Kidney (tissue), 14 donors: ENCODE results near the gene CNNM2. TPM values are rescaled to one million over a fixed set of nuclear protein-coding genes. Genes with fewer than 3 reads are reported as not detected.

Experiments
- DNase-seq, 5 donors: peaks; one replicate each; pipeline ENCODE4 v3.0.0-alpha.2; 2013 to 2020
- FAIRE-seq: peaks from 2 replicates; lab custom pipeline; 2012; peaks lifted over from hg19 to GRCh38; lab: Jason Lieb, UNC
- H3K27ac ChIP-seq, 2 donors: one replicate each; pipeline ENCODE4 v1.7.0; 2013; ENCODE audit warnings: low read depth in 2 of 2, low read length in 2 of 2, inconsistent platforms in 1 of 2
- H3K27me3 ChIP-seq: one replicate; pipeline ENCODE4 v1.7.1; 2013; ENCODE audit warnings: low read length, inconsistent platforms; ENCODE audit not compliant: control insufficient read depth, insufficient read depth
- H3K36me3 ChIP-seq, 3 donors: one replicate each; pipeline versions ENCODE4 v1.7.0 to v1.7.1; 2013; ENCODE audit warnings: low read length in 3 of 3, control low read depth in 1 of 3, inconsistent platforms in 1 of 3; ENCODE audit not compliant: insufficient read depth in 3 of 3, control insufficient read depth in 2 of 3
- H3K4me1 ChIP-seq, 3 donors: one replicate each; pipeline versions ENCODE4 v1.7.0 to v1.7.1; 2013; ENCODE audit warnings: low read length in 3 of 3, inconsistent platforms in 1 of 3, low read depth in 1 of 3; ENCODE audit not compliant: control insufficient read depth in 2 of 3, insufficient read depth in 2 of 3
- H3K4me3 ChIP-seq, 3 donors: one replicate each; pipeline versions ENCODE4 v1.7.0 to v1.8.1; 2013; ENCODE audit warnings: low read length in 3 of 3, control low read depth in 1 of 3, inconsistent platforms in 1 of 3
- H3K9ac ChIP-seq, 3 donors: one replicate each; pipeline versions ENCODE4 v1.7.0 to v1.7.1; 2013; ENCODE audit warnings: low read length in 3 of 3, control low read depth in 1 of 3, inconsistent platforms in 1 of 3
- H3K9me3 ChIP-seq, 3 donors: one replicate each; pipeline versions ENCODE4 v1.7.0 to v1.7.1; 2013; ENCODE audit warnings: low read length in 3 of 3, control low read depth in 1 of 3, inconsistent platforms in 1 of 3; ENCODE audit not compliant: control insufficient read depth in 2 of 3, insufficient read depth in 1 of 3
- intact Hi-C: fragments of 100-400 bp; cut with DNase I; formaldehyde crosslinking; loops from one replicate; pipeline ENCODE4 v1.11.1; 2022
- polyA plus RNA-seq: library from polyadenylated mRNA; stranded (reverse); fragments of 350-450 nt; fragmentation: Illumina TruSeq; extraction: RNeasy Lipid Tissue Mini Kit (QIAGEN cat#74804); gene quantifications from one replicate; pipeline ENCODE4 v1.2.3, GENCODE V29; 2014; ENCODE audit warnings: low read depth, low replicate concordance; ENCODE audit not compliant: insufficient read depth
- total RNA-seq: library from RNA; stranded (reverse); fragmentation: NEBNext Ultra II Directional; extraction: Animal tissue kit (Norgen Biotek cat#: 25700); gene quantifications from one replicate; pipeline ENCODE4 v1.2.1, GENCODE V29; 2021
- TF ChIP-seq, protein P1 (sequence below): IDR thresholded peaks from 3 replicates; pipeline ENCODE4 v1.5.1; 2012; ENCODE audit warnings: mild to moderate bottlenecking, moderate library complexity, borderline replicate concordance; ENCODE audit not compliant: insufficient read depth; ENCODE audit errors: extremely low read depth
- donor health status: control.
- donor health status: control.
- donor health status: control.
- donor health status: control.
- donor health status: control.
- donor health status: DM: yes; HTN: yes; CAD: no.
- donor health status: Normal renal cell carcinoma (clear cell type).

The CNNM2 gene
- total and polyA plus RNA-seq, 2 donors from 2014 or later = 10.9 to 11.8 TPM

DNA sequence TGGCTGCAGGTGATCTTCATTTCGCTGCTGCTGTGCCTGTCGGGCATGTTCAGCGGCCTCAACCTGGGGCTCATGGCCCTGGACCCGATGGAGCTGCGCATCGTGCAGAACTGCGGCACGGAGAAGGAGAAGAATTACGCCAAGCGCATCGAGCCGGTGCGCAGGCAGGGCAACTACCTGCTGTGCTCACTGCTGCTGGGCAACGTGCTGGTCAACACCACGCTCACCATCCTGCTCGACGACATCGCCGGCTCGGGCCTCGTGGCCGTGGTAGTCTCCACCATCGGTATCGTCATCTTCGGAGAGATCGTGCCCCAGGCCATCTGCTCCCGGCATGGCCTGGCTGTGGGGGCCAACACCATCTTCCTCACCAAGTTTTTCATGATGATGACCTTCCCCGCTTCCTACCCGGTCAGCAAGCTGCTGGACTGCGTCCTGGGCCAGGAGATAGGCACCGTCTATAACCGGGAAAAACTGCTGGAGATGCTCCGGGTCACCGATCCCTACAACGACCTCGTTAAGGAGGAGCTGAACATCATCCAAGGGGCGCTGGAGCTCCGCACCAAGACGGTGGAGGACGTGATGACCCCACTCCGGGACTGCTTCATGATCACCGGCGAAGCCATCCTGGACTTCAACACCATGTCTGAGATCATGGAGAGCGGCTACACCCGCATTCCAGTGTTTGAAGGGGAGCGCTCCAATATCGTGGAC is 1.3 kb downstream of the CNNM2 start:
- H3K4me3 ChIP-seq = peak overlapping the region; percentile 65 to 89 (median 77)
- TF ChIP-seq, protein P1, sequence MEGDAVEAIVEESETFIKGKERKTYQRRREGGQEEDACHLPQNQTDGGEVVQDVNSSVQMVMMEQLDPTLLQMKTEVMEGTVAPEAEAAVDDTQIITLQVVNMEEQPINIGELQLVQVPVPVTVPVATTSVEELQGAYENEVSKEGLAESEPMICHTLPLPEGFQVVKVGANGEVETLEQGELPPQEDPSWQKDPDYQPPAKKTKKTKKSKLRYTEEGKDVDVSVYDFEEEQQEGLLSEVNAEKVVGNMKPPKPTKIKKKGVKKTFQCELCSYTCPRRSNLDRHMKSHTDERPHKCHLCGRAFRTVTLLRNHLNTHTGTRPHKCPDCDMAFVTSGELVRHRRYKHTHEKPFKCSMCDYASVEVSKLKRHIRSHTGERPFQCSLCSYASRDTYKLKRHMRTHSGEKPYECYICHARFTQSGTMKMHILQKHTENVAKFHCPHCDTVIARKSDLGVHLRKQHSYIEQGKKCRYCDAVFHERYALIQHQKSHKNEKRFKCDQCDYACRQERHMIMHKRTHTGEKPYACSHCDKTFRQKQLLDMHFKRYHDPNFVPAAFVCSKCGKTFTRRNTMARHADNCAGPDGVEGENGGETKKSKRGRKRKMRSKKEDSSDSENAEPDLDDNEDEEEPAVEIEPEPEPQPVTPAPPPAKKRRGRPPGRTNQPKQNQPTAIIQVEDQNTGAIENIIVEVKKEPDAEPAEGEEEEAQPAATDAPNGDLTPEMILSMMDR = peak; percentile 2
- FAIRE-seq (no peak), DNase-seq (peak in 4 of 5 donors; percentile 60 to 82 (median 66))
- intact Hi-C loops = loop anchor here (5.0 to 10.0 kb wide), 2 partner anchors 148 to 325 kb away; partner anchors contain the start of gene RPEL1
- peaks cover 2% of the 10 kb centered on the region for H3K27me3 ChIP-seq
- no peaks in the 10 kb centered on the region for H3K9me3 ChIP-seq
- peak overlapping the region; percentile 34 to 78 (median 39) for H3K9ac ChIP-seq
- H3K4me1 ChIP-seq = peaks cover 0 to 14% (median 4%) of the 10 kb centered on the region in 3 donors
- H3K36me3 ChIP-seq = no peaks in the 10 kb centered on the region
- no peak overlapping the region for H3K27ac ChIP-seq

DNA sequence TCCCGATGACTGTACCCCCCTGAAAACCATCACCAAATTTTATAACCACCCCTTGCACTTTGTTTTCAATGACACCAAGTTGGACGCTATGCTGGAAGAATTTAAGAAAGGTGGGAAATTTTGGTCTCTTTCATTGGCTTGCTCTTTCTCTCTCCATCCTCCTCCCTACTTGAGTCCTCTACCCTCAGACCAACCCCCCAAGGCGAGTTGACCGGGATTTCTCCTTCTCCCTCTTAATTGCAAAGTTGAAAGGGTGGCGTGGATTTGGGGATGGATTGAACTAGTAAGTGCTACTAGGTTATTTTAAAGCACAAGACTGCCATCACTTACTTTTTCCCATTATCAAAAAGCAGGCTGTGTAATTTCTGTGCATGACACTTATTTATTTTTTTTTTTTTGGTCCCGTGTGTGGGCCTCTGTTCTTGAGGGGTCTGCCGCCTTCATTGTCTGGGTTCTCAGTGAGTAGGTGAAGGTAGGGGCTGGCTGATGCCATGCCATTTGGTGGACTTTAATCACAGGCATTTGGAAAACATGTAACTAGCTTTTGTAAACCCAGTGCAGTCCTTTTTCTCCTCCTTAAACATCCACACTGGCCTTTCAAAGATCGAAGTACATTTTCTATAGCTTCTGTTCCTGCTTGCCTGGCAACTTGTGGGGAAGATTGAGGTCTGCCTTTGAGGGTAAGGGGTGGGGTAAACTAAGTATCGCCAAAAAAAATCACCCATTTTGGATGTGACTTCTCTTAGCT is 2.1 kb downstream of the CNNM2 start:
- Histone ChIP-seq H3K9me3 (no peaks in the 10 kb centered on the region), H3K27ac (no peak overlapping the region), H3K4me3 (peak overlapping the region; percentile 65 to 89 (median 77)), H3K4me1 (peaks cover 0 to 14% (median 4%) of the 10 kb centered on the region in 3 donors), H3K9ac (peak overlapping the region; percentile 30 to 78 (median 39)), H3K27me3 (peaks cover 2% of the 10 kb centered on the region), H3K36me3 (no peaks in the 10 kb centered on the region)
- TF ChIP-seq, protein P1 = no peak
- intact Hi-C loops = loop anchor here (5.0 to 10.0 kb wide), 2 partner anchors 147 to 325 kb away; partner anchors contain the start of gene RPEL1
- DNase-seq = no peak
- no peak for FAIRE-seq

DNA sequence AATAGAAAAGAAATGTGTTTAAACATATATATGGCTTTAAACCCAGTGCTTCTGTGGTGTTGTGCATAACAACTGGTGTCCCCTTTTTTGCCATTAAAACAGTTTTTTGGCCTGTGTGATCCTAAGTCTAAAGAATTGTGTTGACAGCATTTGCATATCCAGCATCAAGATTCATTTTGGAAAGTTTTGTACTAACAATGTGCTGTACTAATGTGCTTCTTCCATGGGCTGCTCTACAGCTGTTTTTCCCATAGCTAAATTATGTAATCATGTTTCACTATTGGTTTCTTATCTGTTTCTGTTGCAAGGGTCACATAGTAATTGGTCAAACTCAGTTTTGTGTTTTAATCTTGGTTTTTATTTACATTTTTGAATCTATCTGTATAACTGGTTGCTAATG is 5.5 kb downstream of the CNNM2 start:
- Histone ChIP-seq H3K9ac (no peak overlapping the region), H3K9me3 (no peaks in the 10 kb centered on the region), H3K4me3 (peak overlapping the region in 1 of 3 donors; percentile 3), H3K36me3 (peaks cover 0 to 3% (median 0%) of the 10 kb centered on the region in 3 donors), H3K4me1 (peaks cover 0 to 10% (median 4%) of the 10 kb centered on the region in 3 donors), H3K27me3 (peaks cover 2% of the 10 kb centered on the region), H3K27ac (no peak overlapping the region)
- DNase-seq = no peak
- FAIRE-seq = no peak
- intact Hi-C loops = no loop called here
- TF ChIP-seq, protein P1 = no peak
